GM18502 (cell line): ENCODE results near the gene APBB3.
A peak's percentile ranks its signal among the peaks of the same experiment; 100 is the strongest.

Experiments
- ATAC-seq: cut with Tn5 transposase; IDR thresholded peaks from one replicate; pipeline ENCODE4 v1.9.1; 2021; ENCODE audit warnings: mild to moderate bottlenecking; ENCODE audit not compliant: unreplicated experiment, poor library complexity

APBB3 gene

DNA sequence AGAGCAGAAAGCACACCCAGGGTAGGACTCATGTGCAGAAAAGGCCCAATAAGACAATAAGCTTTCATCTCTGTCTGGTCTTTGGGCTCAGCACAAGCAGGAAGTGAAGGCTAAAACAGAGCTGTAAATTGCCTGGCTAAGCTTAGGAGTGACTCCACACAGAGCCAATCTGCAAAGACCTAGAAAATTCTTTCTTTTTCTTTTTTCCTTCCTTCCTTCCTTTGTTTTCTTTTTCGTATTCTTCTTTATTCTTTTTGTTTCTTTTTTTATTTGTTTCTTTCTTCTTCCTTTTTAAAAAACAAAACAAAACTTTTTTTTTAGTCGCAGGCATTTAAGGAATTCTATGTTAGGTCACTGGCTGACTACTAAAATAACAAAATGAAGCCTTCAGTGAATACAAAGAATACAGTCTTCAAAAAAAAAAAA lies 12.4 kb upstream of the APBB3 start:
- no peak for ATAC-seq

GRCh38 chr5:140575309-140575708 lies 10.9 kb upstream of the APBB3 start:
- no peak for ATAC-seq

DNA sequence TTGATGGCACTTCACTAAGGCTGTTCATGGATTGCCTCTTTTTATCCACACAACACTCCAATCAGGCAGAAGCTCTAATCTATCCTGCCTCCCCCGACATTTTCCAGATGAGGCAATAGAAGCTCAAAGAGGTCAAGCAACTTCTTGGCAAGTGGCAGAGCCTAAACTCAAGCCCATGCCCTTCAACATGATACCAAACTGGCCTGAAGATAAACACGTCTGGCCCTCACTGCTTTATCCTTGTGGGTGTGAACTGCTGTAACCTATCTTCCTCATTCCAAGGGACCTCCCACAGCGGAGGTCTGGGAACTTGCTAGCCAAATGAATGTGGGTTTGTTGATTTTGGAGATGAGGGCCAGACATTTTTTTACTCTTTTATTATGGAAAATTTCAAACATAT lies 9.8 kb upstream of the APBB3 start:
- ATAC-seq = no peak

- no peak for ATAC-seq
Observed at GRCh38 chr5:140573683-140574082, 9.3 kb upstream of the APBB3 start.

DNA sequence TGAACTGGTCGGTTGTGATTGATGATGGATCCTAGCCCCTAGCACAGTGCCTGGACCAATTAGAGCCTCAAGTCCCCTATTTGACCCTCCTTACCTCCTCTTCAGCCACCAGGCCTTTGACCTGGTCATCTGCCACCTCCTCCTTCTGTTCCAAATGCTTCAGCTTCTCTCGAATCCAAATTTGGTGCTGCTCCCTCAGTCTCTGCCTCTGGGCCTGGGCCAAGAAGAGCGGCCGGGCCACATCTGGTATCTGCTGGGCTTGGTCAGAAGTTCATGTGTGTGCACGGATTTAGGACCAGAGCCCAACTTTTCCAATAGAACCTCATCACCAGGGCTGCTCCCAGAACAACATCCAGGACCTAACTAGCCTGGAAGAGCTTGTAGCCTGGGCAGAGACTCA lies 6.7 kb upstream of the APBB3 start:
- ATAC-seq = no peak

DNA sequence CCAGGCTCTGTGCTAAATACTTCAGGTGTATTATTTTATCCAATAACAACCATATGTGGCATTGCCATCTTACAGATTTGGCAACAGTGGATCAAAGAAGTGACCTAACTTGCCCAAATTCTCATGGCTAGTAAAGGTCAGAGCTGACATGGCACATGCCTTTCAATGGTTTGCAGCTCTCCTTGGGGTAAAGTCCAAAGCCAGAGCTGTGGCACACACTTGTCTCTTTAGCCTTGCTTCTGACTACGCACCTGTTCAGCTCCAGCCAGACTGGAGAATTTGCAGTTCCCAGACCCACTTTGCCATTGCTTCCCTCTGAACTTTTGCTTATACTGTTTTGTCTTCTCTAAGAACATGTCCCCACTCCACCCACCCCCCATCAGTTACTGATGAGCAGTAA lies 6.1 kb upstream of the APBB3 start:
- ATAC-seq = no peak

DNA sequence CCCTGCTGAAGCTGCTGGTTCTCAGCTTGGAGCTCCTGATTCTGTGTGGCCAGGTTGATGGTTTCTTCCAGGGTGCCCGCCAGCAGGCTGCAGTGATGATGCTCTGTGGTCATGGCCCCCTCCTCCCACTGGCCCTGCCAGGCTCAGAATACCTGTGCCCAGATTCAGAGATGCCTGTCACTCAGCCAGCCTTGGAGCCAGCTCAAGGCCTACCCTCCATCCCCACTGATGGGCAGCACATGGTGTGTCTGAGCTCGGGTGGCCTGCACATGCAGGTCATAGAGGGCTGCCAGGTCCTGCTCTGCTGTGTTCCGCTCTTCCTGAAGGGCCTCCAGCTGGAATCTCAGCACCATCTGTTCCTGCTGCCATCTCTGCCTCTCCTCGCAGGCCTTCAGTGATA lies 5.7 kb upstream of the APBB3 start:
- ATAC-seq = no peak

- peak; percentile 29 for ATAC-seq
Observed at GRCh38 chr5:140569197-140569596, 4.8 kb upstream of the APBB3 start.

GRCh38 chr5:140568443-140569063 lies 4.2 kb upstream of the APBB3 start:
- no peak for ATAC-seq

DNA sequence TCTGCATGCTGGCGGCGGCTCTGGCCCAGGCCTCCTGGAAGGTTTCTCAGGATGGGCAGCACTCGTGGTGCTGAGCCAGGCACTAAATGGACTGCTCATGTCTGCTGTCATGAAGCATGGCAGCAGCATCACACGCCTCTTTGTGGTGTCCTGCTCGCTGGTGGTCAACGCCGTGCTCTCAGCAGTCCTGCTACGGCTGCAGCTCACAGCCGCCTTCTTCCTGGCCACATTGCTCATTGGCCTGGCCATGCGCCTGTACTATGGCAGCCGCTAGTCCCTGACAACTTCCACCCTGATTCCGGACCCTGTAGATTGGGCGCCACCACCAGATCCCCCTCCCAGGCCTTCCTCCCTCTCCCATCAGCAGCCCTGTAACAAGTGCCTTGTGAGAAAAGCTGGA lies 3.5 kb upstream of the APBB3 start:
- ATAC-seq = no peak

GRCh38 chr5:140567136-140567818 lies 2.9 kb upstream of the APBB3 start:
- ATAC-seq = no peak

DNA sequence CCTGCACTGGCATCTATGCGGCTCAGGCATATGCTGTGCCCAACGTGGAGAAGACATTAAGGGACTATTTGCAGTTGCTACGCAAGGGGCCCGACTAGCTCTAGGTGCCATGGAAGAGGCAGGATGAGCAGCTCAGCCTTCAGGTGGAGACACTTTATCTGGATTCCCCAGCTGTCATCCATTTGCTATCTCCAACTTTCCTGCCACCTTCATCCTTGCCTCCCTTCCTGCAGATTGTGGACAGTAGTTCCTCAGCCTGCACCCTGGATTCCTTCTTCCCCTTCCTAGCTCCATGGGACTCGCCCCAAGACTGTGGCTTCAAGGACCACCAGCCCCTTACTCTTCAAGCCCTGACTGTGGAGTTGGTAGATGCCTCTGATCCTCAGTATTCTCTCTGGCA lies 2.3 kb upstream of the APBB3 start:
- no peak for ATAC-seq

DNA sequence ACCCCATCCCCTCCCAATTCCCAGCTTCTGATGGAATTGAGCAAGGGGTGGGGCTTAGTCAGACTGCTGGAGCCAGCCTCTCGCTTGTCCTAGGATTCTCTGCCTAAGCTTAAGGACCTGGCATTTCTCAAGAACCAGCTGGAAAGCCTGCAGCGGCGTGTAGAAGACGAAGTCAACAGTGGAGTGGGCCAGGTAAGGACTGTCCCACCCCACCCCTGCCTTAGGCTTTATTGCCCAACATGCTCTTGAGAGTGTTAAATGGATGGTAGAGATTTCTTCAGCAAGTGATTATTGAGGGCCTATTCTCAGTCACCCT lies 1.3 kb upstream of the APBB3 start:
- ATAC-seq = no peak

DNA sequence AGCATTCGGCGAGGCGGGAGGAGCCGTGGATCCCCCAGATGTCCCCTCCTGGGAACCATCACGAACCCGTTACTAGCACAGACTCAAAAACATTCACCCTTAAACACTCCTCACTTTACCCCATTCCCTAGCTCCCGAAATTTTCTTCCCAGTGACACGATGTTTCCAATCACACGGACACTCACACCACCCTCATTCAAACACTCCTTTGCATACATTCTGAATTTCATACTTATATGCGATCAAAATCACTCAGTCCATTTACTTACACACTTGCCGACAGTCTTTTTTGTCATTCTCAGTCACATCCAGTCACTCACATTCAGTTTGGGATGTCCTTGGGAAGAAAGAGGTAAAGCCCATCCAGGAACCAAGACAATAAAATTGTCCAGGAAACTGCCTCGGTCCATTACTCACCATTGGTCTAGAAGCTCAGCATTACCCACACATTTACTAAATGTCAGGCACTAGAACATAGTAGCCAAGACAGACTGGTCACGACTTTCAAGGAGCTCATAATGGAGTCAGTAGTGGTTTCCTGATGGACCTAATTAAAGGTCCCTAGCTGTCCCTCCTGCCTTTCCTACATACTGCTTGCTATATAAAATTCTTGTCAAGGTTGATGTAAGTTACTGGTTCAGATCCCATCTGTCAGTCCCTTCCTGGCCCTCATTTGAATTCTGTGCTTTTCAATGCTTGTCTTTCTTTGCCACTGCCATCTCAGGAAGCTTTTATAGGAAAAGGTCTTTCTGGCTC lies 804 bp upstream of the APBB3 start:
- peak; percentile 3 for ATAC-seq

GRCh38 chr5:140563596-140563995 lies 802 bp downstream of the APBB3 start:
- ATAC-seq = no peak

DNA sequence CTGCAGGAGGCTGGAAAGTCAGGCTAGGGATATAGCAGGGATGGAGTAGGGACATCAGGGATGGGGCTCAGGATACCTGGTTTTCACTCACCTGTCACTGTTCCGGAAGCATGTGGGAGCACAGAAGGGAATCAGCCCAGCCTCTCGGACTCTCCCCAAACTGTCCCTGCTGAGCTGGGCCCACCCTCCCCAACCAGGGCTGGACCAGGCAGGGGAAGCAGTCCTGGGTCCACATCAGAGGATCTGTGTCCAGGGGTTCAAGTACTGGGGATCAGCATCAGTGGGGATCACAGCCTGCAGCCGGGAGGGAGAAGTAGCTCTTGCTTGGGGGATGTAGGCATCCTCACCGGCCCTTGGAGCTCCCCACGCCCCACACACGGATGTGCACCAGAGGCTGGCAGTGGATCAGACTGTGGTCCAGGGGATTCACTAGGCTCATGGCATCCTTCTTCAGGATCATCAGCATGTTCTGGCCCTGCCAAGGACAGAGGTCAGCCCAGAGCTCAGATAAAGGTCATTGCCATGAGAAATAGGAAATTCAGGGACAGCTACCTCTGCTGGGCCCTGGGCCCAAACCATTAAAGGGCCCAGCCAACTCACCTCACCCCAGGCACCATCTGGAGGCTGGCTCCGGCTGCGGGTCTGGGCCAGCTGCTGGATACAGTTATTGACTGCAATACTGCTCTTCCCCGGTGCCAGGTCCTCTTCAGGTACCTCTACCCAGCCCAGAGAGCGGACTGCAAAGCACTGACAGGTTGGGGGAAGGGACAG lies 2.5 kb downstream of the APBB3 start:
- no peak for ATAC-seq

GRCh38 chr5:140560227-140560626 lies 4.2 kb downstream of the APBB3 start:
- no peak for ATAC-seq

DNA sequence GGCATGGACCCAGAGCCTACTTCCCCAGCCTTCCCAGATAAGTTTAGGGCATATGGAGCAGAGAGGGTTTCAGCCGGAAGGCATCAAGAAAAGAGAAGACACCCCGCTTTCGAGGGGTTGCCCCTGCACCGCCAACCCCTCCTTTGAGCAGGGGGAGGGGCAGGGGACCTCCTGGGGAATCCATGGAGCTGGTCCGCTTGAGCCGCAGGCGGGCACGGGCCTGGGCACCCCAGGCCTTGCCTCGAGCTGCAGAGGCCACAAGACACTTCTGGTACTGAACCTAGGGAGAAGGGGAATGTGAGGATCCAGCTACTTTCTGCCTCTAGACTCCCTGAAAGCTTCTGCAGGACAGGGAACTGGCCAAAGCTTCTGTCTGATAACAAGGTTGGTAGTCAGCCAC lies 5.9 kb downstream of the APBB3 start:
- ATAC-seq = no peak

- ATAC-seq = no peak
Observed at GRCh38 chr5:140557965-140558364, 6.4 kb downstream of the APBB3 start.

DNA sequence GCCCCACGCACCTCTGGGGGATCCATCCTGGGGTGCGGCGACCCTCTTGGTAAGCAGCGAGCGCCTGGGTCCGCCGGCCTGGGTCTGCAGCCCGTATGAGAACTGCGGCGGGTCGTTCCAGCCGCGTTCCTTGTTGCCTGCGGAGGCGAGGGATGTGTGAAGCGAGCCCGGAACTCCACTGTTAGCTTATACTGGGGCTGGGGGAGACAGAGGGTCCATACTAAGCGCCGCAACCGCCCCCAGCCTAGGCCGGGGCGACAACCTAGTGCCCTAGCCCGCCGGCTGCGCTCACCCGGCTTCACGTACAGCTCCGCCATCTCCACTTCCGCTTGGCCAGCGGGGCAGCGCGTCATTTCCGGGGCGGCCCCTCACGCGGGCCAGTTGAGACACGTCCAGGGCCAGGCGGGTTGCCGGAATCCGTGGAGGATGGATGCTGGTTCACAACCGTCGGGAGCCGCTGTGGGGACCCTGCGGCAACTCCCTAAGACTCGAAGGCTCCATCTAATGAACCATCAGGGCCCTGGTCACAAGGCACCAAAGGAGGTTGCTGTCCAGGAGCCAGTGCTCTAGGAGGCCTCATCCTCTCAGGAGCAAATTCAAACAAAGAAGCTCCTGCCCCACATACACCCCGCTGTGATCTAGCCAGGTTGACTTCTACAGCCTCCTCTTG lies 7.1 kb downstream of the APBB3 start, which contains the start of gene SRA1:
Gene SRA1 (minus strand): TSS at position 338 of the 670 bp plus-strand sequence. CDS start 21 bp downstream, at position 317.
- peak; percentile 93 for ATAC-seq
